ENCODE measurements around the gene GDF7.

The GDF7 gene

GRCh38 chr2:20678780-20679179, 11.8 kb downstream of the GDF7 start:
- no peak for TF ChIP-seq CTCF (IDR thresholded peaks at IDR 0.05; ENCODE audit: low read depth, low read length)
- no peak overlapping the region for H3K4me3 ChIP-seq (replicated peaks in 1 of 2; ENCODE audit: low read depth in 2 of 2, low read length in 2 of 2)
- no peak for DNase-seq (ENCODE audit: low read depth in 2 of 2)

GRCh38 chr2:20680744-20681375, 13.9 kb downstream of the GDF7 start:
- H3K4me3 ChIP-seq (replicated peaks in 1 of 2; ENCODE audit: low read depth in 2 of 2, low read length in 2 of 2), result no peak overlapping the region
- DNase-seq (ENCODE audit: low read depth in 2 of 2), result no peak
- no peak for TF ChIP-seq CTCF (IDR thresholded peaks at IDR 0.05; ENCODE audit: low read depth, low read length)

GRCh38 chr2:20682167-20682920, 15.4 kb downstream of the GDF7 start:
- peak; percentile 61 for TF ChIP-seq CTCF (IDR thresholded peaks at IDR 0.05; ENCODE audit: low read depth, low read length)
- no peak overlapping the region for H3K4me3 ChIP-seq (replicated peaks in 1 of 2; ENCODE audit: low read depth in 2 of 2, low read length in 2 of 2)
- DNase-seq (ENCODE audit: low read depth in 2 of 2), result peak in 1 of 2 donors; percentile 37

- DNase-seq (ENCODE audit: low read depth in 2 of 2), result no peak
- TF ChIP-seq CTCF (IDR thresholded peaks at IDR 0.05; ENCODE audit: low read depth, low read length), result no peak
- no peak overlapping the region for H3K4me3 ChIP-seq (replicated peaks in 1 of 2; ENCODE audit: low read depth in 2 of 2, low read length in 2 of 2)
These were observed 17.7 kb downstream of the GDF7 start for GRCh38 chr2:20684581-20685063.

- DNase-seq (ENCODE audit: low read depth in 2 of 2), result no peak
- H3K4me3 ChIP-seq (replicated peaks in 1 of 2; ENCODE audit: low read depth in 2 of 2, low read length in 2 of 2), result no peak overlapping the region
- TF ChIP-seq CTCF (IDR thresholded peaks at IDR 0.05; ENCODE audit: low read depth, low read length), result no peak
These were observed 20.4 kb downstream of the GDF7 start for GRCh38 chr2:20687260-20687832.

GRCh38 chr2:20689428-20690264, 22.7 kb downstream of the GDF7 start:
- TF ChIP-seq CTCF (IDR thresholded peaks at IDR 0.05; ENCODE audit: low read depth, low read length), result no peak
- no peak overlapping the region for H3K4me3 ChIP-seq (replicated peaks in 1 of 2; ENCODE audit: low read depth in 2 of 2, low read length in 2 of 2)
- DNase-seq (ENCODE audit: low read depth in 2 of 2), result peak in 1 of 2 donors; percentile 51

All from cardiac fibroblast (primary cell).